ENCODE measurements around the gene FOXP4. TPM values are rescaled to one million over a fixed set of nuclear protein-coding genes. Genes with fewer than 3 reads are reported as not detected.

The FOXP4 gene
- total and polyA plus RNA-seq, 2 of the 13 experiments (the other 11 are each of a cell fraction or from before 2014, with no cell fraction given) = 11.0 to 12.4 TPM

- TF ChIP-seq, protein P1, sequence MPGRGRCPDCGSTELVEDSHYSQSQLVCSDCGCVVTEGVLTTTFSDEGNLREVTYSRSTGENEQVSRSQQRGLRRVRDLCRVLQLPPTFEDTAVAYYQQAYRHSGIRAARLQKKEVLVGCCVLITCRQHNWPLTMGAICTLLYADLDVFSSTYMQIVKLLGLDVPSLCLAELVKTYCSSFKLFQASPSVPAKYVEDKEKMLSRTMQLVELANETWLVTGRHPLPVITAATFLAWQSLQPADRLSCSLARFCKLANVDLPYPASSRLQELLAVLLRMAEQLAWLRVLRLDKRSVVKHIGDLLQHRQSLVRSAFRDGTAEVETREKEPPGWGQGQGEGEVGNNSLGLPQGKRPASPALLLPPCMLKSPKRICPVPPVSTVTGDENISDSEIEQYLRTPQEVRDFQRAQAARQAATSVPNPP (CRISPR knock-in tag; IDR thresholded peaks at IDR 0.05) = peak; percentile 78; the same call in 1 of the 2 replicates
- TF ChIP-seq HCFC1 (IDR thresholded peaks at IDR 0.05; ENCODE audit: low read depth, low read length) = no peak
- TF ChIP-seq, protein P2, sequence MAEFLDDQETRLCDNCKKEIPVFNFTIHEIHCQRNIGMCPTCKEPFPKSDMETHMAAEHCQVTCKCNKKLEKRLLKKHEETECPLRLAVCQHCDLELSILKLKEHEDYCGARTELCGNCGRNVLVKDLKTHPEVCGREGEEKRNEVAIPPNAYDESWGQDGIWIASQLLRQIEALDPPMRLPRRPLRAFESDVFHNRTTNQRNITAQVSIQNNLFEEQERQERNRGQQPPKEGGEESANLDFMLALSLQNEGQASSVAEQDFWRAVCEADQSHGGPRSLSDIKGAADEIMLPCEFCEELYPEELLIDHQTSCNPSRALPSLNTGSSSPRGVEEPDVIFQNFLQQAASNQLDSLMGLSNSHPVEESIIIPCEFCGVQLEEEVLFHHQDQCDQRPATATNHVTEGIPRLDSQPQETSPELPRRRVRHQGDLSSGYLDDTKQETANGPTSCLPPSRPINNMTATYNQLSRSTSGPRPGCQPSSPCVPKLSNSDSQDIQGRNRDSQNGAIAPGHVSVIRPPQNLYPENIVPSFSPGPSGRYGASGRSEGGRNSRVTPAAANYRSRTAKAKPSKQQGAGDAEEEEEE (CRISPR knock-in tag; IDR thresholded peaks at IDR 0.05; ENCODE audit: borderline replicate concordance) = 0 out of 2 replicates have a peak, but pooled peaks have one; percentile 15
- TF ChIP-seq RFX3 (CRISPR knock-in tag; IDR thresholded peaks at IDR 0.05) = peak; percentile 56; the same call in 1 of the 2 replicates
- TF ChIP-seq SRSF9 (IDR thresholded peaks at IDR 0.05; ENCODE audit: borderline replicate concordance, insufficient read depth, low read depth, low read length, poor library complexity, severe bottlenecking) = no peak
- TF ChIP-seq FOXK2 (IDR thresholded peaks at IDR 0.05) = peak; percentile 100
- TF ChIP-seq GTF3A (CRISPR knock-in tag; conservative IDR thresholded peaks at IDR 0.05) = no peak
- TF ChIP-seq ZBTB4 (CRISPR knock-in tag; IDR thresholded peaks at IDR 0.05; ENCODE audit: borderline replicate concordance) = peak; percentile 84; the same call in 1 of the 2 replicates
- TF ChIP-seq, protein P3, sequence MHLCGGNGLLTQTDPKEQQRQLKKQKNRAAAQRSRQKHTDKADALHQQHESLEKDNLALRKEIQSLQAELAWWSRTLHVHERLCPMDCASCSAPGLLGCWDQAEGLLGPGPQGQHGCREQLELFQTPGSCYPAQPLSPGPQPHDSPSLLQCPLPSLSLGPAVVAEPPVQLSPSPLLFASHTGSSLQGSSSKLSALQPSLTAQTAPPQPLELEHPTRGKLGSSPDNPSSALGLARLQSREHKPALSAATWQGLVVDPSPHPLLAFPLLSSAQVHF (CRISPR knock-in tag; IDR thresholded peaks at IDR 0.05) = no peak
- peak; percentile 88 for TF ChIP-seq ESRRA (CRISPR knock-in tag; IDR thresholded peaks at IDR 0.05; ENCODE audit: low read depth)
- no peak for TF ChIP-seq ZNF383 (CRISPR knock-in tag; IDR thresholded peaks at IDR 0.05; ENCODE audit: borderline replicate concordance)
- TF ChIP-seq ZNF550 (CRISPR knock-in tag; IDR thresholded peaks at IDR 0.05; ENCODE audit: borderline replicate concordance) = 0 out of 2 replicates have a peak, but pooled peaks have one; percentile 73
- peak; percentile 87; the same call in 1 of the 2 replicates for TF ChIP-seq ZNF205 (CRISPR knock-in tag; IDR thresholded peaks at IDR 0.05)
- peak; percentile 41; the same call in 1 of the 2 replicates for TF ChIP-seq ZNF225 (CRISPR knock-in tag; IDR thresholded peaks at IDR 0.05)
- TF ChIP-seq, protein P4, sequence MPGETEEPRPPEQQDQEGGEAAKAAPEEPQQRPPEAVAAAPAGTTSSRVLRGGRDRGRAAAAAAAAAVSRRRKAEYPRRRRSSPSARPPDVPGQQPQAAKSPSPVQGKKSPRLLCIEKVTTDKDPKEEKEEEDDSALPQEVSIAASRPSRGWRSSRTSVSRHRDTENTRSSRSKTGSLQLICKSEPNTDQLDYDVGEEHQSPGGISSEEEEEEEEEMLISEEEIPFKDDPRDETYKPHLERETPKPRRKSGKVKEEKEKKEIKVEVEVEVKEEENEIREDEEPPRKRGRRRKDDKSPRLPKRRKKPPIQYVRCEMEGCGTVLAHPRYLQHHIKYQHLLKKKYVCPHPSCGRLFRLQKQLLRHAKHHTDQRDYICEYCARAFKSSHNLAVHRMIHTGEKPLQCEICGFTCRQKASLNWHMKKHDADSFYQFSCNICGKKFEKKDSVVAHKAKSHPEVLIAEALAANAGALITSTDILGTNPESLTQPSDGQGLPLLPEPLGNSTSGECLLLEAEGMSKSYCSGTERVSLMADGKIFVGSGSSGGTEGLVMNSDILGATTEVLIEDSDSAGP (CRISPR knock-in tag; IDR thresholded peaks at IDR 0.05; ENCODE audit: borderline replicate concordance) = peak; percentile 77; the same call in 1 of the 2 replicates
- TF ChIP-seq, protein P5, sequence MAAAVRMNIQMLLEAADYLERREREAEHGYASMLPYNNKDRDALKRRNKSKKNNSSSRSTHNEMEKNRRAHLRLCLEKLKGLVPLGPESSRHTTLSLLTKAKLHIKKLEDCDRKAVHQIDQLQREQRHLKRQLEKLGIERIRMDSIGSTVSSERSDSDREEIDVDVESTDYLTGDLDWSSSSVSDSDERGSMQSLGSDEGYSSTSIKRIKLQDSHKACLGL (CRISPR knock-in tag; IDR thresholded peaks at IDR 0.05) = peak; percentile 70; the same call in 1 of the 2 replicates
These were observed 22.6 kb downstream of the FOXP4 start (continued) for GRCh38 chr6:41568585-41569384.

Measured in HepG2 (cell line).